ENCODE results near the gene DDX27.

DNA sequence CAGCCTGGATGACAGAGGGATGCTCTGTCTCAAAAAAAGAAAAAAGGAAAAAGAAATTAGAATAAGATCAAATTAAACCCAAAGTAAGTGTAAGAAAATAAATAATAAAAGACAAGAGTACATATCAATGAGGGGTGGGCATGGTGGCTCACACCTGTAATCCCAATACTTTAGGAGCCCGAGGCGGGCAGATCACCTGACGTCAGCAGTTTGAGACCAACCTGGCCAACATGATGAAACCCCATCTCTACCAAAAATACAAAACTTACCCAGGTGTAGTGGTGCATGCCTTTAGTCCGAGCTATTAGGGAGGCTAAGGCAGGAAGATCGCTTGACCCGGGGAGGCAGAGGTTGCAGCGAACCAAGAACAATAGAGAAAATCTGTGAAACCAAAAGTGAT, 16.2 kb upstream of the DDX27 start:
- TF ChIP-seq CTCF (IDR thresholded peaks at IDR 0.05) (no peak), POLR2A (IDR thresholded peaks at IDR 0.05) (no peak)

Measured in esophagus squamous epithelium (tissue), 4 donors.